SK-N-SH (cell line): ENCODE measurements around the gene MAST1.

ENCODE experiments used
- CHD2 ChIP-seq: fragments of 150-350 bp; IDR thresholded peaks from 2 replicates; pipeline ENCODE4 v1.6.1; 2018; ENCODE audit warnings: low read length; ENCODE audit not compliant: partially characterized antibody
- MEF2A ChIP-seq: IDR thresholded peaks from 2 replicates; pipeline ENCODE4 v1.4.0; 2012; ENCODE audit warnings: low read depth, borderline replicate concordance
- SIN3A ChIP-seq: IDR thresholded peaks from 2 replicates; pipeline ENCODE4 v1.6.1; 2012; ENCODE audit warnings: low read depth, mild to moderate bottlenecking, low read length, moderate library complexity, borderline replicate concordance
- SMC3 ChIP-seq: IDR thresholded peaks from 2 replicates; pipeline ENCODE4 v1.6.1; 2012; ENCODE audit warnings: low read depth, low read length, improper control_type of control experiment
- TF ChIP-seq, protein P1 (sequence below): fragments of 200-600 bp; sonication (generic); IDR thresholded peaks from 2 replicates; pipeline ENCODE4 v1.6.1; 2017; ENCODE audit warnings: antibody characterized with exemption, mild to moderate bottlenecking, moderate library complexity

DNA sequence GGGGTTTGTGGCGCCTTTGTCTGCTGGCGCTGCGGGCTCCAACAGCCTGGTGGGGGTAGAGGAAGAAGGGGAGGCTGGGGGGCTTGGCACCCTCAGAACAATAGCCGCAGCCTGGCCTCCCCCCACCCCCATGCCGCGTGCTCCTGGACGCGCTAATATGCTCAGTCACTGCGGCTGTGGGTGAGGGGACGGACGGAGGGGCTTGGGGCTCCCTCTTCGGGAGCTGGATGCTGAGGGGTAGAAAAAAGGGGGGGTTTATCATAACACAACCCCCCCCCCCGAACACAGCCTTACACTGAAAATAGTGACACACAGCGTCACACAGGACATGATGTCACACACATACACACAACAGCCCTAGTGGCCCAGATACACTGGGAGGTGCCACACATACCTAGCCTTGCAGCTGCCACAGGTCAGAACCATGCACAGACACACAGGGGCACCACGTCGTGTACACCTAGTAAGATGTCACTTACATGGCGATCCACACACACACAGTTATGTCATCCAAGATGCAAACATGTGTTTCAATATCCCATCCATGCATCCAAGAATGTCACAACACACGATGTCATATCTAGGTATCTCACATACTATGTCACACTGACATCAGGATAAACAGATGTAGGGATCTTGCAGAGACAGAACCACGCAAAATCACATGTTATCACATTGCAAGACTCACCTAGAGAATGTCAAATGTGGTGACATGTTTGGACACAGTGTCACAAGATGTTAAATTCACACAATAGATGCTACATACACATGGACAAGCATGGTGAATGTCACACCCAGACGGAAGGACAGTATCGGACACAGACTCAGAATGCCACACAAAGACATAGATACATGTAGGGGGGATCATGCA lies 806 bp downstream of the MAST1 start:
- TF ChIP-seq, protein P1, sequence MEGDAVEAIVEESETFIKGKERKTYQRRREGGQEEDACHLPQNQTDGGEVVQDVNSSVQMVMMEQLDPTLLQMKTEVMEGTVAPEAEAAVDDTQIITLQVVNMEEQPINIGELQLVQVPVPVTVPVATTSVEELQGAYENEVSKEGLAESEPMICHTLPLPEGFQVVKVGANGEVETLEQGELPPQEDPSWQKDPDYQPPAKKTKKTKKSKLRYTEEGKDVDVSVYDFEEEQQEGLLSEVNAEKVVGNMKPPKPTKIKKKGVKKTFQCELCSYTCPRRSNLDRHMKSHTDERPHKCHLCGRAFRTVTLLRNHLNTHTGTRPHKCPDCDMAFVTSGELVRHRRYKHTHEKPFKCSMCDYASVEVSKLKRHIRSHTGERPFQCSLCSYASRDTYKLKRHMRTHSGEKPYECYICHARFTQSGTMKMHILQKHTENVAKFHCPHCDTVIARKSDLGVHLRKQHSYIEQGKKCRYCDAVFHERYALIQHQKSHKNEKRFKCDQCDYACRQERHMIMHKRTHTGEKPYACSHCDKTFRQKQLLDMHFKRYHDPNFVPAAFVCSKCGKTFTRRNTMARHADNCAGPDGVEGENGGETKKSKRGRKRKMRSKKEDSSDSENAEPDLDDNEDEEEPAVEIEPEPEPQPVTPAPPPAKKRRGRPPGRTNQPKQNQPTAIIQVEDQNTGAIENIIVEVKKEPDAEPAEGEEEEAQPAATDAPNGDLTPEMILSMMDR: no peak
- TF ChIP-seq SMC3 (no peak), CHD2 (no peak), MEF2A (no peak), SIN3A (no peak)
